ENCODE measurements around the gene TRAF3.

DNA sequence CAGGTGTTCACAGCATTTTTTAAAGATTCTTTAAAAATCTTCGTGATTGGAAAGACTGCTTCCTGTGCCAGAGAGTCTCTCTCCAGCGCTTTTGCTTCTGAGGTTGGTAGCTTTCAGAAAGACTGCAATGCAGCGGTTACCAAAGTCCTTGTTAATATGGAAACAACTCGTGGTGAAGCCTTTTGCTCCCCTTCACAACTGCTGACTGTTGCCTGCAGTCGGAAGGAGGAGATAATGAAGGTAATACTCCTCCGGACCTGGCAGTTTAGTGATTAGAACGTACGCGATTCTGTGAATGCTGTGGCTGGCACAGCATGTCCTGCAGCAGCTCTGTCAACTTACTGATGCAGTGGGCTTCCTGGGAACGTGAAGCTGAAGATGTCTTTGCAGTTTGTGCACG, 50.9 kb downstream of the TRAF3 start:
- TF ChIP-seq, protein P1, sequence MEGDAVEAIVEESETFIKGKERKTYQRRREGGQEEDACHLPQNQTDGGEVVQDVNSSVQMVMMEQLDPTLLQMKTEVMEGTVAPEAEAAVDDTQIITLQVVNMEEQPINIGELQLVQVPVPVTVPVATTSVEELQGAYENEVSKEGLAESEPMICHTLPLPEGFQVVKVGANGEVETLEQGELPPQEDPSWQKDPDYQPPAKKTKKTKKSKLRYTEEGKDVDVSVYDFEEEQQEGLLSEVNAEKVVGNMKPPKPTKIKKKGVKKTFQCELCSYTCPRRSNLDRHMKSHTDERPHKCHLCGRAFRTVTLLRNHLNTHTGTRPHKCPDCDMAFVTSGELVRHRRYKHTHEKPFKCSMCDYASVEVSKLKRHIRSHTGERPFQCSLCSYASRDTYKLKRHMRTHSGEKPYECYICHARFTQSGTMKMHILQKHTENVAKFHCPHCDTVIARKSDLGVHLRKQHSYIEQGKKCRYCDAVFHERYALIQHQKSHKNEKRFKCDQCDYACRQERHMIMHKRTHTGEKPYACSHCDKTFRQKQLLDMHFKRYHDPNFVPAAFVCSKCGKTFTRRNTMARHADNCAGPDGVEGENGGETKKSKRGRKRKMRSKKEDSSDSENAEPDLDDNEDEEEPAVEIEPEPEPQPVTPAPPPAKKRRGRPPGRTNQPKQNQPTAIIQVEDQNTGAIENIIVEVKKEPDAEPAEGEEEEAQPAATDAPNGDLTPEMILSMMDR (IDR thresholded peaks at IDR 0.05) = no peak
- TF ChIP-seq POLR2A (IDR thresholded peaks at IDR 0.05) = no peak

Data from thyroid gland (tissue), 4 donors.